ENCODE data around the gene CXCL17.
A peak's percentile ranks its signal among the peaks of the same experiment; 100 is the strongest.
"Not testable (repeated sequence)": the region's sequence is repeated elsewhere in the genome, so short reads cannot be mapped to it uniquely, and the experiment has no call there.

The CXCL17 gene

GRCh38 chr19:42465827-42466280 lies 23.1 kb upstream of the CXCL17 start:
- DNase-seq = no peak

GRCh38 chr19:42461700-42462324 lies 19.1 kb upstream of the CXCL17 start:
- no peak for DNase-seq

- not testable (repeated sequence) for DNase-seq
Observed at GRCh38 chr19:42461231-42461630, 18.5 kb upstream of the CXCL17 start.

- no peak for DNase-seq
Observed at GRCh38 chr19:42459926-42460325, 17.2 kb upstream of the CXCL17 start.

- no peak for DNase-seq
Observed at GRCh38 chr19:42455621-42456081, 12.9 kb upstream of the CXCL17 start.

GRCh38 chr19:42455086-42455485 lies 12.3 kb upstream of the CXCL17 start:
- no peak for DNase-seq

GRCh38 chr19:42452590-42452989 lies 9.8 kb upstream of the CXCL17 start:
- no peak for DNase-seq

- DNase-seq = peak; percentile 23 to 87 (median 76)
Observed at GRCh38 chr19:42450314-42450934, 7.7 kb upstream of the CXCL17 start.

GRCh38 chr19:42448306-42448705 lies 5.6 kb upstream of the CXCL17 start:
- DNase-seq = not testable (repeated sequence)

- no peak for DNase-seq
Observed at GRCh38 chr19:42445948-42446347, 3.2 kb upstream of the CXCL17 start.

- no peak for DNase-seq
Observed at GRCh38 chr19:42443944-42444398, 1.2 kb upstream of the CXCL17 start.

- DNase-seq = no peak
Observed at GRCh38 chr19:42441049-42441445, 1.7 kb downstream of the CXCL17 start.

GRCh38 chr19:42440357-42441048 lies 2.2 kb downstream of the CXCL17 start:
- peak; percentile 40 to 81 (median 68) for DNase-seq

- DNase-seq = no peak
Observed at GRCh38 chr19:42436006-42436405, 6.7 kb downstream of the CXCL17 start.

GRCh38 chr19:42435316-42435715 lies 7.4 kb downstream of the CXCL17 start:
- DNase-seq = no peak

- peak; percentile 10 to 60 (median 46) for DNase-seq
Observed at GRCh38 chr19:42433503-42434260, 9.1 kb downstream of the CXCL17 start.

- no peak for DNase-seq
Observed at GRCh38 chr19:42431486-42431885, 11.3 kb downstream of the CXCL17 start.

- no peak for DNase-seq
Observed at GRCh38 chr19:42428676-42429075, 14.1 kb downstream of the CXCL17 start.

- DNase-seq = no peak
Observed at GRCh38 chr19:42427313-42427712, 15.4 kb downstream of the CXCL17 start, which contains the start of gene LIPE. TSS of gene LIPE (minus strand) at chr19:42427388. CDS start at chr19:42427149, 239 bp downstream.

GRCh38 chr19:42426643-42427042 lies 16.1 kb downstream of the CXCL17 start:
- DNase-seq = no peak

GRCh38 chr19:42424712-42425131 lies 18.0 kb downstream of the CXCL17 start:
- no peak for DNase-seq

GRCh38 chr19:42424345-42424707 lies 18.4 kb downstream of the CXCL17 start:
- DNase-seq = no peak

Data from stimulated activated naive CD4-positive, alpha-beta T cell (primary cell).